PFSK-1 (cell line): Measurements from ENCODE around the gene HSPG2.

Experiments
- FOXP2 ChIP-seq: optimal IDR thresholded peaks from 2 replicates; pipeline ENCODE3; 2011; ENCODE audit warnings: borderline replicate concordance, control low read depth, inconsistent platforms; ENCODE audit not compliant: insufficient read depth; ENCODE audit errors: extremely low read length, extremely low read depth
- REST ChIP-seq, 2 experiments: IDR thresholded peaks; 2 replicates each; pipeline versions ENCODE4 v1.6.1 to v1.8.0; 2011 to 2012; ENCODE audit warnings: low read depth in 2 of 2, low read length in 2 of 2, control low read depth in 1 of 2, inconsistent platforms in 1 of 2, mild to moderate bottlenecking in 1 of 2, moderate library complexity in 1 of 2; ENCODE audit not compliant: insufficient read depth in 1 of 2

GRCh38 chr1:21919520-21919919 is 17.6 kb downstream of the HSPG2 start:
- TF ChIP-seq REST (IDR thresholded peaks at IDR 0.05; ENCODE audit: insufficient read depth in 1 of 2, low read depth in 2 of 2, low read length in 2 of 2) (no peak), FOXP2 (no peak)
